ENCODE data around the gene ARL11.

The ARL11 gene

GRCh38 chr13:49606747-49607648 lies 21.3 kb upstream of the ARL11 start:
- TF ChIP-seq GATA2 (IDR thresholded peaks at IDR 0.05; ENCODE audit: low read depth, low read length) (no peak), GATA3 (IDR thresholded peaks at IDR 0.05; ENCODE audit: low read depth, low read length) (no peak)

- TF ChIP-seq GATA2 (IDR thresholded peaks at IDR 0.05; ENCODE audit: low read depth, low read length) (no peak), GATA3 (IDR thresholded peaks at IDR 0.05; ENCODE audit: low read depth, low read length) (no peak)
These were observed 20.5 kb upstream of the ARL11 start for GRCh38 chr13:49607761-49608160.

- no peak for TF ChIP-seq GATA2 (IDR thresholded peaks at IDR 0.05; ENCODE audit: low read depth, low read length)
- TF ChIP-seq GATA3 (IDR thresholded peaks at IDR 0.05; ENCODE audit: low read depth, low read length), result no peak
These were observed 19.5 kb upstream of the ARL11 start for GRCh38 chr13:49608651-49609331.

- TF ChIP-seq GATA3 (IDR thresholded peaks at IDR 0.05; ENCODE audit: low read depth, low read length), result no peak
- TF ChIP-seq GATA2 (IDR thresholded peaks at IDR 0.05; ENCODE audit: low read depth, low read length), result no peak
These were observed 18.1 kb upstream of the ARL11 start for GRCh38 chr13:49610176-49610575.

GRCh38 chr13:49615836-49616675 lies 12.3 kb upstream of the ARL11 start:
- no peak for TF ChIP-seq GATA2 (IDR thresholded peaks at IDR 0.05; ENCODE audit: low read depth, low read length)
- no peak for TF ChIP-seq GATA3 (IDR thresholded peaks at IDR 0.05; ENCODE audit: low read depth, low read length)

- TF ChIP-seq GATA2 (IDR thresholded peaks at IDR 0.05; ENCODE audit: low read depth, low read length), result no peak
These were observed 11.6 kb upstream of the ARL11 start for GRCh38 chr13:49616676-49617065.

GRCh38 chr13:49620170-49620621 lies 8.1 kb upstream of the ARL11 start:
- no peak for TF ChIP-seq GATA2 (IDR thresholded peaks at IDR 0.05; ENCODE audit: low read depth, low read length)
- TF ChIP-seq GATA3 (IDR thresholded peaks at IDR 0.05; ENCODE audit: low read depth, low read length), result no peak

- no peak for TF ChIP-seq GATA2 (IDR thresholded peaks at IDR 0.05; ENCODE audit: low read depth, low read length)
- TF ChIP-seq GATA3 (IDR thresholded peaks at IDR 0.05; ENCODE audit: low read depth, low read length), result no peak
These were observed 5.9 kb upstream of the ARL11 start for GRCh38 chr13:49622174-49622946.

GRCh38 chr13:49624229-49624628 lies 4.1 kb upstream of the ARL11 start:
- TF ChIP-seq GATA2 (IDR thresholded peaks at IDR 0.05; ENCODE audit: low read depth, low read length) (no peak), GATA3 (IDR thresholded peaks at IDR 0.05; ENCODE audit: low read depth, low read length) (no peak)

- TF ChIP-seq GATA3 (IDR thresholded peaks at IDR 0.05; ENCODE audit: low read depth, low read length) (no peak), GATA2 (IDR thresholded peaks at IDR 0.05; ENCODE audit: low read depth, low read length) (no peak)
These were observed 2.8 kb upstream of the ARL11 start for GRCh38 chr13:49625392-49626079.

GRCh38 chr13:49629196-49629938 lies 1.1 kb downstream of the ARL11 start:
- TF ChIP-seq GATA2 (IDR thresholded peaks at IDR 0.05; ENCODE audit: low read depth, low read length), result no peak

GRCh38 chr13:49629947-49630346 lies 1.6 kb downstream of the ARL11 start:
- TF ChIP-seq GATA2 (IDR thresholded peaks at IDR 0.05; ENCODE audit: low read depth, low read length) (no peak), GATA3 (IDR thresholded peaks at IDR 0.05; ENCODE audit: low read depth, low read length) (no peak)
